ENCODE measurements around the gene CCND1.
"Not testable (repeated sequence)": the region's sequence is repeated elsewhere in the genome, so short reads cannot be mapped to it uniquely, and the experiment has no call there.

The CCND1 gene

DNA sequence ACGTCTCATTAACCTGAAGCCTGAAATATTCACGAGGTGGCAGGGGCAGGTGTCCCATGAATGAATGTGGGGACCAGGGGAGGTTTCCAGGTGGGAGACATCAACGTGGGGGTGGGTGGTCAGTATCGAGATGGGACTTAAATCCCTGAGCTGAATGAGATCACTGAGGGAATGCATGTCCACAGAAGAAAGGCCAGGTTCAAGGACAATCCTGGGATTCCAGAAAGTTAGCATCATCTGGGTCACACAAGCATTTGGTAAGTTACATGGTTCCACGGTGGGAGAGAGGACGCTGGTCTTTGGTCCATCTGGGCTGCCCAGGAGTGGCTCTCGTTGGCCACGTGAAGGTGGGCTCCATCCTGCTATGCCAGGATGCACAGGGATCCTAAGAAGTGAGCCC, 22.7 kb upstream of the CCND1 start:
- DNase-seq = no peak

DNA sequence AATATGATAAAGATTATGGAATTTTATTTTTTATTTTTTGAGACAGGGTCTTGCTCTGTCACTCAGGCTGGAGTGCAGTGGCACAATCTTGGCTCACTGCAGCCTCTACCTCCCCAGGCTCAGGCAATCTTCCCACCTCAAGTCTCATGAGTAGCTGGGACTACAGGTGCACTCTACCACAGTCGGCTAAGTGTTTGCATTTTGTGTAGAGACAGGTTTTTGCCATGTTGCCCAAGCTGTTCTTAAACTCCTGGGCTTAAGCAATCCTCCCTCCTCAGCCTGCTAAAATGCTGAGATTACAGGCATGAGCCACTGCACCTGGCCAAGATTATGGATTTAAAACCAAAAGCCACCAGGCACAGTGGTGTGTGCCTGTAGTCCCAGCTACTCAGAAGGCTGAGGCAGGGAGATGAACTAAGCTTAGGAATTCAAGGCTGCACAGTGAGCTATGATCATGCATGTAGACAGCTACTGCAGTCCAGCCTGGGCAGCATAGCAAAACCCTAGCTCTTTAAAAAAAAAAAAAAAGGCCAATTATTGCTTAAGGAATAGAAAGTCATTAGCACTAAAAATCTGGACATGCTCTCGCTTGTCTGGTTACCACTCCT, 20.2 kb upstream of the CCND1 start:
- no peak for DNase-seq

DNA sequence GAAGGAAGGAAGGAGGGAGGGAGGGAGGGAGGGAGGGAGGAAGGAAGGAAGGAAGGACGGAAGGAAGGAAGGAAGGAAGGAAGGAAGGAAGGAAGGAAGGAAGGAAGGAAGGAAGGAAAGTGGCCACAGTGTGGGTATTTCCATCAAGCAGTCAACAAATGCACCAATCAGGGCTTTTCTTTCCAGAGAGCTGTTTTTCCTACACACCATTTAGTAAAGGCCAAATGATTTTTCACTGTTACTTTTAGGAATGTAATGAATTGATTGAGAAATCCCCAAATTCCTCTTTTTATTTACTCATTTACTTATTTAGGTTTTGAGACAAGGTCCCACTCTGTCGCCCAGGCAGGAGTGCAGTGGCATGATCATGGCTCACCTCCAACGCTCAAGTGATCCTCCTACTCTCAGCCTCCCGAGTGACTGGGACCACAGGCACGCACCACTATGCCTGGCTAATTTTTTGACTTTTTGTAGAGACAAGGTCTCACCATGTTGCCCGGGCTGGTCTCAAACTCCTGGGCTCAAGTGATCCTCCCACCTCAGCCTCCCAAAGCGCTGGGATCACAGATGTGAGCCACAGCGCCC, 18.8 kb upstream of the CCND1 start:
- DNase-seq = not testable (repeated sequence)

DNA sequence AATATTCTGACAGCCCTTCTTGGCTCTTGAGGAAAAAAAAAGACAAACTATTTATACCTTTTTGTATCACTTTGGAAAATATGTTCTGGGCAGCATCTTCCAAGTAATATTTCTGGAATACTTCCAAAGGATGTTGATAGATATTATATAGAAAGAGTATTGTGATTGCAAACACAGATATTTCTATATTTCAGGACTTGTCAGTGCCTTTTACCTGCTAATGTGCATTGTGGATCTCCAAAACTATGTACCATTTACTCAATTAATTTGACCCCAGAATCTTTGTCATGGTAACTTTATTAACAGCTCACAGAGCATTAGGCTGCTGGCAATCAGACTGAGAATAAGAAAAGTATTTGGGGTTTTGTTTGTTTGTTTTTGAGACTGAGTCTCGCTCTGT, 16.7 kb upstream of the CCND1 start:
- no peak for DNase-seq

DNA sequence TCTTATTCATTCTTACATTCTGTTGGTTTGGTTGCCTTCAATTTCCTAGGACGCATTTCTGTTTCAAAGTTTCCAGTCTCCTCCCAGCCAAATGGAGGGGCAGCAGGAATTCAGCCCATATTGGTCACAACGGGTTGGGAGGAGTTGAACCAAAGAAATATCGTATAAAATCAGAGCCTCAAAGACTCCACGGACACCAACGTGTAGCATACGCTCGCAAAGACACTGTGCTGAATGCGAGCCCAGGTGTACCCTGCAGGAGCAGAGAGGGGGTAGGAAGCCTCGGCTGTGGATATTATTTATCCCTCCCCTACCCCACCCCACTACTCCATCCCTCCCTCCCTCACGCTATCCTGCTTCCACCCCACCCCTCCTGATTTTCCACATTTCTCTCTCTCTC, 15.5 kb upstream of the CCND1 start:
- DNase-seq = no peak

DNA sequence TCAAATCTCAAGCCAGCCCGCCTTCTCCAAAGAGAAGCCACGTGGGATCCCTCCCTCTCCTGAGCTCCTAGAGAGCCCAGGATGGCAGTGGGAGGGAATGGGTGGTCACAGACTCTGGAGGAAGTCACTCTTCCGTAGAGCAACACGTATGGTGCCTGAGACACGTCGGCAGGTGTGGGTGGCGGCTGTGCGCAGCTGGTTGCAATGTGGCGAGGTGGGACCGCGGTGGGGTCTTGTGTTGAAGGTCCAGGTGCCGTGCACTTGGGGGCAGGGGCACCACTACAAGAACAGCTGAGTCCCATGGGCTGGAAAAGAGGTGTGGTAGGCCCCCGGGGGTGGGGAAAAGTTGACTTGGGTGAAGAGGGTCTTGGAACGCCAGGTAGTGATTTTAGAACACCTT, 13.4 kb upstream of the CCND1 start:
- no peak for DNase-seq

DNA sequence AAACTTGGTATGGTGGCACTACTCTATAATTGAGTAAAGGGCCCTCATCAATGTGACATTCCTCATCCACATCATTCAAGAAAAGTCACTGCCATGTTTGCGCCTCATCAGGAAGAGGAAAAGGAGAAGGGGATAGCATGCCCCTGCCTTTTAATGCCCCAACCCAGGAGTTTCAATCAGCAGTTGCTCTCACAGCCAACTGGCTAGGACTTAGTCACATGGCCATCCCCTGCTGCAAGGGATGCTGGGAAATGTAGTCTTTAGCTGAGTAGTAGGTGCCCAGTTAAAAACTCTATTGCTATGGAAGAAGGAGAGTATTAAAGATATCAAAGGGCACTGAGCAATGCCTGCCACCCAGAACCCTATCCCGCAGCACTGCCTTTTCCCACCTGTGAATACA, 10.9 kb upstream of the CCND1 start:
- DNase-seq = no peak

DNA sequence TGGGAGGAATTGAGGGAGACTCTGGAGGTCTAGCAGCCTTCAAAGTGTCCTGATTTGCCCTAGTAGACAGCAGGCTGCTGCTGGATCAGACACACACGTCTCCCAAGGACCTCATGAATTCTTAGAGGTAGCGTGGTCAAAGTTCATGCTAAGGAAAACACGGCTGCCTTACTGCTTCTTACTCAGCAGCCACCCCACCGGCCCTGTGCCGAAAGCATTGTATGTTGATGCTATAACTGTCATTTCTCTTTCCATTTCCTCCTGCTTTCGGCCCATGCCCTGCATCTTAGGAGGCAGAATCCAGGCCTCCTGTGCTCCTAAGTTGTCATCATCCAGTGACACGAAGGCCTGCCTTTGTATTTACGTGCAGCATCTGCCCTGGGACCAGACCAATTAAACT, 10.5 kb upstream of the CCND1 start:
- DNase-seq = no peak

DNA sequence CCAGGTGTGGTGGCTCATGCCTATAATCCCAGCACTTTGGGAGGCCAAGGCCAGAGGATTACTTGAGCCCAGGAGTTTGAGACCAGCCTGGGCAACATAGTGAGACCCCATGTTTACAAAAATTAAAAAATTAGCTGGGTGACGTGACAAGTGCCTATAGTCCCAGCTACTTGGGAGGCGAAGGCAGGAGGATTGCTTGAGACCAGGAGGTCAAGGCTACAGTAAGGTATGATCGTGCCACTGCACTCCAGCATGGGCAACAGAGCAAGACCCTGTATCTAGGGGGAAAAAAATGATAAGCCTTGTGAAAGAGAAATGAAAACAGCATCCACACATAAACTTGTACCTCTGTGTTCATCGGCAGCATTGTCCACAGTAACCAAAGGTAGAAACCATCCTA, 8.1 kb upstream of the CCND1 start:
- no peak for DNase-seq

DNA sequence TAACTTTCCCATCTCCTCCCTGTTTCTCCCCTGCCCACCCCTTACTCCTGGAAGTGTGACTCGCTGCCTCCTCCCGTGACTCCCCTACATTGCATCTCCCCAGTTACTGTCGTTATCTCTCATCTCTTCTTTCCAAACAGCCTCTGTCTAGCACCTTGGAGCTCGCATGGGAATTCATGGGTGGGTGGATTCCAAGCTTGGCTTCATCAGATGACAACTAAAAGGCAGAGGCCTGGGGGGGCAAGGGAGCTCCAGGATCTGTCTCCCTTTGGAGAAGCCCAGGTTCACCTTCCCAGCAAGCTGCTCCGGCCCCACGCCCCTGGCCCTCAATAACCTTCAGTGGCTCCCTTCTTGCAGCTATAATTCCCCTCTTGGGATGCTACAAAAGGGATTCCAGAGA, 6.9 kb upstream of the CCND1 start:
- DNase-seq = no peak

DNA sequence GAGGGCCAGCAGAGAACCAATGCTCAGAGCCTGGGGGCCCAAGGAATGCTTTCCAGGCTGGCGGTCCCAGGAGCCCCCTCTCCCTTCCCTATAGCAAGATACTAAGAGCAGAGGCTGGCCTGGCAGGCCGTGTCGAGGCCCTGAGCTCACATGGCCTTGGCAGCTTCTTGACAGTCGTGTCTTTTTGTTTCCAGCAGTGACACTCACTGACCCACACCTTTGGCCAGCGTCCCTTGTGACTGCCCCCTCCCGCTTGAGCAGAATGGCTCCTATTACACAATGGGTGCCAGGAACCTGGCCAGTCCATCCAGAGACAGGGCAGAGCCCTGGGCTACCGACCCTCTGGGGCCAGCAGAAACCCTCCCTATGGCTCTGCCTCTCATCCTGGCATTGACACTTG, 6.4 kb upstream of the CCND1 start:
- no peak for DNase-seq

DNA sequence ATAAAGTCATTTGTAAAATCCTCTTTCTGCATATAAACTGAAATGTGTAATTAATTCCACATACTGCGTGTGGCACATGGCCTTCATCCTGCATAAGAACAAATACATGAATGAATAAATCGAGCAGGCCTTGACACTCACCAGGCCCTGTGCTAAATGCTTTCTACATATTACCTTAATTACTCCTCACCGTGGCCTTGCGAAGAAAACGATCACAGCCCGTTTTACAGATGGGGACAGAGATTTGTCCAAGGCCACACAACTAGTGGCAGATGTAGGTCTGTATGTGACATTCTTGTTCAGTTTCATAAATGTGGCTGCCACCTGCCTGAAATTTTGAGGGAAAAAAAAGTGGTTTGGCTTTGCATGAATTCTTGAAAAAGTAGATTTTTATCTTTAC, 5.8 kb upstream of the CCND1 start:
- DNase-seq = no peak

DNA sequence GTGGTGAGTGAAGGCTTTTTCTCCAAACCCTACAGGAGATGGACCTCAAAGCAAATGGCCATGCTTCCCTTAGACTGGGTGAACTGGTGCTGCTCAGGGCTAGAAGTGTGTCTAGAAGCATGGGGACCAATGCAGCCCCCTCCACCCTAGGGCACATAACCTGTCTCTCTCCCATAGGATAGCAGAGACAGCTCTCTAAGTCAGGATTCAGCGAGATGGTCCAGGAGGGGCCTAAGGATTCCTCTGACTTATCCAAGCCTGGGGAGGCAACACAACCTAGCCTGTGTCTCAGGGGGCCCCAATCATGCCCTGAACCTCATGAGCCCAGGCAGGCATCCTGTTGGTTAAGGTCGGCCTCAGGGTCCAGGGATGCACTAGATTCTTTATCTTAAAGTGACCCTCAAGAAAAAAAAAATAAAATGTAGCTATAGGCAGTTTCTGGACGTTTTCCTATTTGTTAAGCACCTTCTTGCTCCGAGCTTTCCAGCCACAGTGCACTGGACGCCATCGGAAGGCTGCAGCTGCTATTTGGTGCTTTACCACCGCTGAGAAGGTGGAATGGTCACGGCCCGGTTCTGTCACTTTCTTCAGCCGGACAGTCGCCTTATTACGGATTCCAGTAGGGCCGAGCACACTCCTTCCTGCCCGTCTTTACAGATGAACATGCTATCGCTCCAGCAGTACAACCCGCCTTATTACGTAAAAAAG, 5.0 kb upstream of the CCND1 start:
- no peak for DNase-seq

DNA sequence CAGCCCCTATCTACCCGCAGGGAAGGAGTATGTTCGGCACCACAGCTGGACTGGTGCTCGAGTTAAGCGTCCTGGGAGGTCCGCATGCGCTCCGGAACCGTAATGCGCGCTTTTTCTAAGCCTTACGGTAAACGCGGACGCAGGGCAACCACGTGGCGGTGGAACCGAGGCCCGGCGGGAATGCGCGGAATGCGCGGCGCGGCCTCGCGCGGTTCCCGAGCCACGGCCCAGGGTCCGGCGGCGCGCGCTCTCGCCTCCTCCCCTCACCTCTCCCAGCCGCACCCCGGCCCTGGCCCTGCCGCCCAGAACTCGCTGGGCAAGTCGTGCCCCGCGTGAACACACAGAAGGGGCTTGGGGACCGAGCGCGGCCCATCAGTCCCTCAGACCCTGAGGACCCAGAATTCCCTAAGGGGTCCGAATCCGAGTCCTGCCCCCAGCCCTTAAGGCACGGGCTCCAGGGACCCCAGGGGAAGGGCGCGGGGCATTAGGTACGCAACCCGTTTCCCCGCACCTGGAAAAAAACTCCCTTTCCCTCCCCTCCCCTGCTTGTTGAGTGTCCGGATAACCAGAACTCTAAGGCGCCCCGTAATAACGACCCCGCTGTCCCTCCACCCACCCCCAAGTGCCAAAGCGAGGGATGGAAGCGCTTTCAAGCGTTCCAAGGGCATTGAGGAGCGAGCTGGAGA, 4.3 kb upstream of the CCND1 start:
- DNase-seq = no peak

DNA sequence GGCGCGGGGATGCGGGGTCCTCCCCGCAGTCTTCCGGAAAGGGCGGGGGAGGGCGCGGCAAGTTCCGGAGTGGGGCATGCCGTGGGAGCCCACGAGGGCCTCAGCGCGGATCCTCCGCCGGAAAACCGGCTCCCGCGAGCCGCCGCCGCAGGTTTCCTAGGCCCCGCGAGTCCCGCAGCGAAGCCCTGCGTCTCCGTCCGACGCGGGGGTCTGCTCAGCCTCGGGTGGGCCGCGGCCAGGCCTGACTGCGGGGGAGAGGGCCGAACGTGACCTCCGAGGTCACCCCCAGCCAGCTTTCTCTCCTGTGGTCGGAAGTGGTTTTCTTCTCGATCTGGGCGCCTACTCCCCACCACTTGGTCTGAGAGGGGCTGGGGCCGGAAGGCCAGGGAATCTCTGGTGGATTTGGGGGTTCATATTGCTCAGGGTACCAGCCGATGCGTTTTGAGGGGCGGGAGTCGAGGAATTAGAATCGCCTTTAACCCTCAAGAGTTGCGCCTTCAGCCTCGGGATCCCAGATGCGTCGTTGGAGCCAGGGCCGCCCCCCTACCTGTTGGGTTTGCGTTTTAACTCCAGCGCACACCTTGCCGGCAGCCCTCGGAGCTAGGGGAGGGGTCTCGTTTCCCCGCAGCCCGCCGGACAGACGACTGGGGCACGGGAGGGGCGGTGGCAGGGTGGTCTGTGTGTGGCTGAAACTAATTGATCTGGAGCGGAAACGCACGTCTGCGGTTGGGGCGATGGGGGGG, 3.6 kb upstream of the CCND1 start:
- DNase-seq = no peak

DNA sequence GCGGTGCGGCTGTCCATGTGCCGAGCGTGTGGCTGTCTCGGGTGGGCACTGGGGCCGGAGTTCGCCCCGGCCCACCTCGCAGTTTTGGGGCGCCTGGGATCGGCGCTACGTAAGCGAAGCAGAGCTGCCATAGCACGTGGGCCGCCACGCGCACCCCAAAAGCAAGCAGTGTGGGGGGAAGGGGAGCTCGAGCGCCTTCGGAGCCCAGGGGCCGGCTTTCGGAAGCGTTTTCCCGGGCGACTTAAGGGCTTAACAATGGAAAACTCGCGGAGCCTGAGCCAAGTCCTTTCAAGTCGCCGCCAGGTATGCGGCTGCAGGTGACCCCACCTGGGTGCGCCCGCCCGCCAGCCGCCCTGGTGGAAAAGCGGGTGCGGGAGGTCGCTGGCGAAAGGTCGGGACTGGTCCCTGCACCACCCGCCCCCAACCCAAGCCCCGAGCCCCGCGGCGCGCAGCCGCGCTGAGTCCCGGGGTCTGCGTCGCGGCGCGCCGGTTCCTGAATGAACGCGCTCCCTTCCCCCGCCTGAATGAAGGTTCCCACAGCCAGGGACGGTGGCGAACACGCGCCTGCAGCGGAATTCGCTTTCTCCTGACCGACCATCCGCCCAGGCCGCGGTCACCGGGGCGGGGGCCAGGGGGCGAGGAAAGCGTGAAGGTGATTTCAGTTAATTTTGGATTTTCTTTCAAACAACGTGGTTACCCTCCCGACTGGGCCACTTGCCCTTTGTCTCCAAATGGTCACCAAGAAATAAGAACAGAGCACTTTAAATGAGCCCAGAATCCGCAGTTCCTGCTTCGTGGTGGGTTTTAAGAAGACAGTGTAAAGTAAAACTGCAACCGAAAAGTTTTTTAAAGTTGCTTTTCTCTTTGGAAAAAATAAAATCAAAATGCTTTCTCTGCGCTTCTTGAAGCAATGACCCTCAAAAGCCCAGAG, 2.8 kb upstream of the CCND1 start:
- DNase-seq = no peak

DNA sequence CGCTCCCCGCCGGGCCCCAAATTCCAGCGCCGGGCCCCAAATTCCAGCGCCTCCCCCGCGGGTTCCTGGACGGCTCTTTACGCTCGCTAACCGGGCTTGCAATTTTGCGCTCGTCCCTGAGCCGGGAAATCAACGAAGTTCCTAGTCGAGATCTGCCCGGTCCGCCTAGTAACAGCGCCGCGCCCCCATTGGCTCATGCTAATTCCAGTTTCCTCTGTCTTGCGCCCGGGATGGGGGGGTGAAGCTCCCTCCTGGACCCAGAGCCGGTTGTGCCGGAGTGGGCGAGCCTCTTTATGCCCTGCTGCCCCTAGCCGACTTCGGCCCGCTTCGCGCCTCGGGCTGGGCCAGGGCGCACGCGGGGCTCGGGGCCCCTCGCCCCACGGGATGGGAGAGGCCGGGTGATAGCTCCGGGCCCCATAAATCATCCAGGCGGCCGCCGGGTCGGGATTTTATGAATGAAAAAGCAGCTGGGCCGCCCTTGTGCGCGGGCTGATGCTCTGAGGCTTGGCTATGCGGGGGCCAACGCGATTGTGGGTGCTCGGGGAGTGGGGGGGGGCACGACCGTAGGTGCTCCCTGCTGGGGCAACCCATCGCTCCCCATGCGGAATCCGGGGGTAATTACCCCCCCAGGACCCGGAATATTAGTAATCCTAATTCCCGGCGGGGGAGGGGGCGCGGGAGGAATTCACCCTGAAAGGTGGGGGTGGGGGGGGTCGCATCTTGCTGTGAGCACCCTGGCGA, 1.8 kb upstream of the CCND1 start:
- no peak for DNase-seq

DNA sequence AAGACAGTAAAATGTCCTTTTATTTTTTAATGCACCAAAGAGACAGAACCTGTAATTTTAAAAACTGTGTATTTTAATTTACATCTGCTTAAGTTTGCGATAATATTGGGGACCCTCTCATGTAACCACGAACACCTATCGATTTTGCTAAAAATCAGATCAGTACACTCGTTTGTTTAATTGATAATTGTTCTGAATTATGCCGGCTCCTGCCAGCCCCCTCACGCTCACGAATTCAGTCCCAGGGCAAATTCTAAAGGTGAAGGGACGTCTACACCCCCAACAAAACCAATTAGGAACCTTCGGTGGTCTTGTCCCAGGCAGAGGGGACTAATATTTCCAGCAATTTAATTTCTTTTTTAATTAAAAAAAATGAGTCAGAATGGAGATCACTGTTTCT, 1.1 kb upstream of the CCND1 start:
- no peak for DNase-seq

DNA sequence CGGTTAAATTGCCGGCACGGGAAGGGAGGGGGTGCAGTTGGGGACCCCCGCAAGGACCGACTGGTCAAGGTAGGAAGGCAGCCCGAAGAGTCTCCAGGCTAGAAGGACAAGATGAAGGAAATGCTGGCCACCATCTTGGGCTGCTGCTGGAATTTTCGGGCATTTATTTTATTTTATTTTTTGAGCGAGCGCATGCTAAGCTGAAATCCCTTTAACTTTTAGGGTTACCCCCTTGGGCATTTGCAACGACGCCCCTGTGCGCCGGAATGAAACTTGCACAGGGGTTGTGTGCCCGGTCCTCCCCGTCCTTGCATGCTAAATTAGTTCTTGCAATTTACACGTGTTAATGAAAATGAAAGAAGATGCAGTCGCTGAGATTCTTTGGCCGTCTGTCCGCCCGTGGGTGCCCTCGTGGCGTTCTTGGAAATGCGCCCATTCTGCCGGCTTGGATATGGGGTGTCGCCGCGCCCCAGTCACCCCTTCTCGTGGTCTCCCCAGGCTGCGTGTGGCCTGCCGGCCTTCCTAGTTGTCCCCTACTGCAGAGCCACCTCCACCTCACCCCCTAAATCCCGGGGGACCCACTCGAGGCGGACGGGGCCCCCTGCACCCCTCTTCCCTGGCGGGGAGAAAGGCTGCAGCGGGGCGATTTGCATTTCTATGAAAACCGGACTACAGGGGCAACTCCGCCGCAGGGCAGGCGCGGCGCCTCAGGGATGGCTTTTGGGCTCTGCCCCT, 529 bp upstream of the CCND1 start:
- no peak for DNase-seq

DNA sequence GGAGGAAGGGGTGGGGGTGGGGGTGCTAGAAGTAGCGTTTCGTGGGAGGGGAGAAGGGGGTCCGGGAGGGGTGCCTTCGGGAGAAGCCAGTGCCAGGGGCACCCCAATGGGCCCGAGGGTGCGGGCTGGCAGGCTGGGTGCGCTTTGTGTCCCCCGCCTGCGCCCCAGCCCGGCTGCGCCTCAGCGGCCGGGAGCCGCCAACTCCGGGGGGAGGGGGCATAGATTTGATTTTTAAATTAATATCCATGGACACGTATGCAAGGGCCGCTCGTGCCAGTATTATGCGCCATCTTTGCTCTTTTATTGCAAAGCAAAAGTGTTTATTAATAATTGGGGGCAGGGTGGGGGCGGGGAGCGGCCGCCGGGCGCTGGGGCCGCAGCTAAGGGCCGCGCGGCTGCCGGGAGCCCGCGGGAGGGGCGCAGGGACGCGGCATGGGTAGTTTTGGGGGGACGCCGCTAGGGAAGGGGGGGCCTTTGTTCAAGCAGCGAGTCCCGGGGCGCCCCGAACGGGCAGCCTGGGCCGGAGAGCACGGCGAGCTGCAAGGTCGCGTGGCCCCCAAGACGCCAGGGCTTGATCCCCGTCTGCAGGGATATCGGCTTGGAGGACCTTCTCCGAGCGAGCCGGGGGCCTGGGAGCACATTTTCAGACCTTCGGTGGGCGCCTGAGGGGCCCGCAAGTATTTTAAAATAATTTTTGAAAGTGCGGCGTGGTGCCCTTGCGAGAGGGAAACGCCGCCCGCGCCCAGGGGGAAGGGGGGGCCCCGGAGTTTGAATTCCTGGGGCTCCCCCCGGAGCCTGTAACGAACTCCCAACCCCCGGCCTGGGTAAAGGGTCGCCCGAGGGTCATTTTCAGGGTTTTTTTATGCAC, 959 bp downstream of the CCND1 start:
- DNase-seq = no peak
